ENCODE results near the gene TRIAP1.
A peak's percentile ranks its signal among the peaks of the same experiment; 100 is the strongest.

Gene TRIAP1

DNA sequence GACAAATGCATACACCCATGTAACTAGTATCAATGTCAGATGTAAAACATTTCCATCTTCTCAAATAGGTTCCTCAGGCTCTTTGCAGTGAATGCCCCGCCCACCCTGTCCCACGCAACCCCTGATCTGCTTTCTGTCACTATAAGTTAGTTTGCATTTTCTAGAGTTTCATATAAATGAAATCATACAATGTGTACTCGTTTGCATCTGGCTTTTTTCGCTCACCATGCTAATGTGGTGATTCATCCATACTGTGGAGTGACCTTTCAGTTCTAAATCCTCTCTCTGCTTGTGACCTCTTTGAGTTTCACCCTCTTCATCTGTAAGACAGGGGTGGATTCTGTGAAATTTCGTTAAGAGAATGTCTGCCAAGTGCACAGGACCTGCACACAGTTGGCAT is 46.7 kb downstream of the TRIAP1 start:
- no peaks in the 10 kb centered on the region for H3K4me1 ChIP-seq (ENCODE audit: control insufficient read depth, insufficient read depth, low read length)
- no peaks in the 10 kb centered on the region for H3K36me3 ChIP-seq (ENCODE audit: control insufficient read depth, insufficient read depth, low read length, severe bottlenecking)
- no peaks in the 10 kb centered on the region for H3K9me3 ChIP-seq (ENCODE audit: control insufficient read depth, low read length)
- peak; percentile 82 for DNase-seq (ENCODE audit: low read depth)
- H3K9ac ChIP-seq (ENCODE audit: low read length), result no peak overlapping the region
- H3K27me3 ChIP-seq (replicated peaks; ENCODE audit: control insufficient read depth, insufficient read depth, low read length), result peaks cover 41% of the 10 kb centered on the region
- no peak overlapping the region for H3K4me3 ChIP-seq (ENCODE audit: low read length)

DNA sequence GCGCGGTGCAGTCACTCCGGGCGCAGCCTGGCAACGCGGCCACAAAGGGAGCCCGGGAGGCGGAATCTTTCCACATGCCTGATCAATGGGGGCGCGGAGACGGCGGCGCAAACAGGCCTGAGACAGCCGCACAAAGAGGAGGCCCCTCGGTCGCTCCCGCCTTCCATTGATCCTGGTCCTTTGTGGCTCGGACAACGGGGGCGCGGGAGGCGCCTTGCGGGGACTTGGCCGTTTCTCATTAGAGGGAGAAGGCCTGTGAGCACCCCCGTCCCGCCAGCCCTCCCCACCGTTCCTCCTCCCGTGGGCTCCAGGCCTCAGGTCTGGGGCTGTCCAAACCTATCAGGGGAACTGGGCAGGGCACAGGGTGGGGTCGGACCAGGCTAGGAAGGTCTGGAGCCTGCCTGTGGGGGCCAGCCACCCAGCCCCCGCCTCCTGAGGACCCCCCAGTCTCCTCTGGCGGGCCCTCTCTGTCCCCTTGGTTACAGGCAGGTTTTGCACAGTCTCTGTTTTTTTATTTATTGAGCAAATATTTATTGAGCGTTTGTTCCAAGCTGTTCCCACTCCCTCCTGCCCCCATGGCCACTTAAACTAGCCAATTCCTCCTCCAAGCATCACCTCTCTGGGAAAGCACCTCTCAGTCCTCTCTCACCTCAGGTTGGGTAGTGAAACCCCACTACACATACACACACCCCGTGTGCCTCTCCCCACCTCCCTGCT is 48.2 kb downstream of the TRIAP1 start:
- Histone ChIP-seq H3K36me3 (ENCODE audit: control insufficient read depth, insufficient read depth, low read length, severe bottlenecking) (no peaks in the 10 kb centered on the region), H3K4me1 (ENCODE audit: control insufficient read depth, insufficient read depth, low read length) (no peaks in the 10 kb centered on the region), H3K9ac (ENCODE audit: low read length) (no peak overlapping the region), H3K9me3 (ENCODE audit: control insufficient read depth, low read length) (no peaks in the 10 kb centered on the region), H3K27me3 (replicated peaks; ENCODE audit: control insufficient read depth, insufficient read depth, low read length) (peaks cover 44% of the 10 kb centered on the region), H3K4me3 (ENCODE audit: low read length) (no peak overlapping the region)
- DNase-seq (ENCODE audit: low read depth), result no peak

DNA sequence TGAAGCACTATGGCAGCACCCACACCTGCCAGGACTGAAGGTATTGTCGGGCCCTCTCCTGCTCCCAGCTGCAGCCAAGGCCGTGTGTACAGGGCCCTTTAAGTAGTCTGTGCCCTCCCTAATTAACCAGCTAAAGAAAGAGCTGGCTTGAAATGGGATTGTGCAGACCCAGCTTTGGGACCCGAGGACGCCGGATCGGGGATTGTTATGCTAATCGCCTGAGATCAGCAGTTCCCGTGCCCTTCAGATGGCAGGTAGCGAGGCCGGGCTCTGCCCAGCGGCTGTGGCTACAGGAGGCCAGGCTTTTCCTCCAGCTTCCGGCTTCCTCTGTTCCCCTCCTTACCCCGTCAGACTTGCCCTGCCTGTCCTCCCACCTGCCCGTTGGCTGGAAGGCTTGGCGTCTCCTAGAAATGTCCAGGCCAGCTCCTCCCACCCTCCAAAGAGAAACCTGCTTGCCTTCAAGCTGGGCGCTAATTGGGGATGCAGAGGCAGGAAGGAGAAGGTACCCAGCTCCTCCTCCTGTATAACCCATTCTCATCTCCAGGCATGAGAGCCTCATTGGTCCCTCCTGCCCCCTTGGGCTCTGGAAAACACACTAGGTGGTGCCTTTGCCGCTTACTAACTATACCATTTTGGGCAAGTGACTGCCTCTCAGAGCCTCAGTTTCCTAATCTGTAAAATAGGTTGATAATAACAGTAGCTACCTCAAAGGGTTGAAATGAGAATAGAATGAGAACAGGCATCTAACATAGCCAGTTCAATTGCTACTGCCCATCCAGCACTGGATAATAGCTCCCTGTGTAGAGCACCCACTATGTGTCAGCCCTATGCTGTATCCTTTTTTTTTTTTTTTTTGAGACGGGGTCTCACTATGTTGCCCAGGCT is 51.5 kb downstream of the TRIAP1 start:
- Histone ChIP-seq H3K4me1 (ENCODE audit: control insufficient read depth, insufficient read depth, low read length) (no peaks in the 10 kb centered on the region), H3K36me3 (ENCODE audit: control insufficient read depth, insufficient read depth, low read length, severe bottlenecking) (no peaks in the 10 kb centered on the region), H3K9me3 (ENCODE audit: control insufficient read depth, low read length) (no peaks in the 10 kb centered on the region), H3K4me3 (ENCODE audit: low read length) (no peak overlapping the region), H3K27me3 (replicated peaks; ENCODE audit: control insufficient read depth, insufficient read depth, low read length) (peaks cover 44% of the 10 kb centered on the region), H3K9ac (ENCODE audit: low read length) (no peak overlapping the region)
- no peak for DNase-seq (ENCODE audit: low read depth)

Measured in adipocyte (in vitro differentiated cells).